ENCODE results near the gene PERM1. TPM values are rescaled to one million over a fixed set of nuclear protein-coding genes. Genes with fewer than 3 reads are reported as not detected.

The PERM1 gene
- total and polyA plus RNA-seq, 2 of the 13 experiments (the other 11 are each of a cell fraction or from before 2014, with no cell fraction given), result 0.04 to 0.29 TPM

- no peak for TF ChIP-seq PAF1 (CRISPR knock-in tag; IDR thresholded peaks at IDR 0.05)
- peak; percentile 30; the same call in 1 of the 2 replicates for TF ChIP-seq NFE2 (CRISPR knock-in tag; IDR thresholded peaks at IDR 0.05)
- 0 out of 2 replicates have a peak, but pooled peaks have one; percentile 78 for TF ChIP-seq ZBTB46 (CRISPR knock-in tag; IDR thresholded peaks at IDR 0.05; ENCODE audit: borderline replicate concordance)
- TF ChIP-seq, protein P1, sequence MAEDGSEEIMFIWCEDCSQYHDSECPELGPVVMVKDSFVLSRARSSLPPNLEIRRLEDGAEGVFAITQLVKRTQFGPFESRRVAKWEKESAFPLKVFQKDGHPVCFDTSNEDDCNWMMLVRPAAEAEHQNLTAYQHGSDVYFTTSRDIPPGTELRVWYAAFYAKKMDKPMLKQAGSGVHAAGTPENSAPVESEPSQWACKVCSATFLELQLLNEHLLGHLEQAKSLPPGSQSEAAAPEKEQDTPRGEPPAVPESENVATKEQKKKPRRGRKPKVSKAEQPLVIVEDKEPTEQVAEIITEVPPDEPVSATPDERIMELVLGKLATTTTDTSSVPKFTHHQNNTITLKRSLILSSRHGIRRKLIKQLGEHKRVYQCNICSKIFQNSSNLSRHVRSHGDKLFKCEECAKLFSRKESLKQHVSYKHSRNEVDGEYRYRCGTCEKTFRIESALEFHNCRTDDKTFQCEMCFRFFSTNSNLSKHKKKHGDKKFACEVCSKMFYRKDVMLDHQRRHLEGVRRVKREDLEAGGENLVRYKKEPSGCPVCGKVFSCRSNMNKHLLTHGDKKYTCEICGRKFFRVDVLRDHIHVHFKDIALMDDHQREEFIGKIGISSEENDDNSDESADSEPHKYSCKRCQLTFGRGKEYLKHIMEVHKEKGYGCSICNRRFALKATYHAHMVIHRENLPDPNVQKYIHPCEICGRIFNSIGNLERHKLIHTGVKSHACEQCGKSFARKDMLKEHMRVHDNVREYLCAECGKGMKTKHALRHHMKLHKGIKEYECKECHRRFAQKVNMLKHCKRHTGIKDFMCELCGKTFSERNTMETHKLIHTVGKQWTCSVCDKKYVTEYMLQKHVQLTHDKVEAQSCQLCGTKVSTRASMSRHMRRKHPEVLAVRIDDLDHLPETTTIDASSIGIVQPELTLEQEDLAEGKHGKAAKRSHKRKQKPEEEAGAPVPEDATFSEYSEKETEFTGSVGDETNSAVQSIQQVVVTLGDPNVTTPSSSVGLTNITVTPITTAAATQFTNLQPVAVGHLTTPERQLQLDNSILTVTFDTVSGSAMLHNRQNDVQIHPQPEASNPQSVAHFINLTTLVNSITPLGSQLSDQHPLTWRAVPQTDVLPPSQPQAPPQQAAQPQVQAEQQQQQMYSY (CRISPR knock-in tag; IDR thresholded peaks at IDR 0.05), result peak; percentile 55; the same call in 1 of the 2 replicates
- peak; percentile 60; the same call in 1 of the 2 replicates for TF ChIP-seq PHF8 (CRISPR knock-in tag; IDR thresholded peaks at IDR 0.05)
- peak; percentile 65 for TF ChIP-seq HMG20A (CRISPR knock-in tag; IDR thresholded peaks at IDR 0.05; ENCODE audit: borderline replicate concordance)
- TF ChIP-seq NFE2L1 (CRISPR knock-in tag; IDR thresholded peaks at IDR 0.05; ENCODE audit: borderline replicate concordance), result 0 out of 2 replicates have a peak, but pooled peaks have one; percentile 34
- peak; percentile 79 for TF ChIP-seq ZBTB26 (CRISPR knock-in tag; IDR thresholded peaks at IDR 0.05; ENCODE audit: borderline replicate concordance)
- TF ChIP-seq ZNF563 (CRISPR knock-in tag; IDR thresholded peaks at IDR 0.05), result no peak; the same call in 1 of the 2 replicates
- TF ChIP-seq PBX3 (CRISPR knock-in tag; IDR thresholded peaks at IDR 0.05; ENCODE audit: borderline replicate concordance), result no peak
- peak; percentile 90; the same call in 1 of the 2 replicates for TF ChIP-seq XBP1 (CRISPR knock-in tag; IDR thresholded peaks at IDR 0.05)
- 0 out of 2 replicates have a peak, but pooled peaks have one; percentile 61 for TF ChIP-seq E2F2 (CRISPR knock-in tag; IDR thresholded peaks at IDR 0.05; ENCODE audit: borderline replicate concordance)
- TF ChIP-seq EHMT2 (IDR thresholded peaks at IDR 0.05; ENCODE audit: borderline replicate concordance, low read depth, low read length), result no peak
- TF ChIP-seq KDM5B (CRISPR knock-in tag; IDR thresholded peaks at IDR 0.05; ENCODE audit: borderline replicate concordance), result peak; percentile 64; the same call in 1 of the 2 replicates
- TF ChIP-seq ZNF10 (CRISPR knock-in tag; IDR thresholded peaks at IDR 0.05; ENCODE audit: borderline replicate concordance, low read depth), result no peak
- TF ChIP-seq ZNF484 (CRISPR knock-in tag; IDR thresholded peaks at IDR 0.05; ENCODE audit: borderline replicate concordance, low read depth), result no peak
- TF ChIP-seq, protein P2, sequence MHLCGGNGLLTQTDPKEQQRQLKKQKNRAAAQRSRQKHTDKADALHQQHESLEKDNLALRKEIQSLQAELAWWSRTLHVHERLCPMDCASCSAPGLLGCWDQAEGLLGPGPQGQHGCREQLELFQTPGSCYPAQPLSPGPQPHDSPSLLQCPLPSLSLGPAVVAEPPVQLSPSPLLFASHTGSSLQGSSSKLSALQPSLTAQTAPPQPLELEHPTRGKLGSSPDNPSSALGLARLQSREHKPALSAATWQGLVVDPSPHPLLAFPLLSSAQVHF (CRISPR knock-in tag; IDR thresholded peaks at IDR 0.05), result no peak
Observed at GRCh38 chr1:1006305-1007159, 24.6 kb upstream of the PERM1 start (continued).
